ENCODE results near the gene OR5C1.
"Not testable (repeated sequence)": the region's sequence is repeated elsewhere in the genome, so short reads cannot be mapped to it uniquely, and the experiment has no call there.

The OR5C1 gene
- total RNA-seq = 0 reads per million in 3 experiments

DNA sequence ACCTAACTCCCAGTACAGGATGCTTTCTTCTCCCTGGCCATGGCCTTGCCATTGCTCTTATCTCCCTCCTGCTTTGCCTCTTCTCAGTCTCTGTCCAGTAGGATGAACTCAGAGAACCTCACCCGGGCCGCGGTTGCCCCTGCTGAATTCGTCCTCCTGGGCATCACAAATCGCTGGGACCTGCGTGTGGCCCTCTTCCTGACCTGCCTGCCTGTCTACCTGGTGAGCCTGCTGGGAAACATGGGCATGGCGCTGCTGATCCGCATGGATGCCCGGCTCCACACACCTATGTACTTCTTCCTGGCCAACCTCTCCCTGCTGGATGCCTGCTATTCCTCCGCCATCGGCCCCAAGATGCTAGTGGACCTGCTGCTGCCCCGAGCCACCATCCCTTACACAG, at the start of gene OR5C1:
OR5C1 (plus strand) TSS at position 103 of the 400 bp plus-strand sequence; CDS start at position 103, 0 bp downstream.
- no peak for DNase-seq

DNA sequence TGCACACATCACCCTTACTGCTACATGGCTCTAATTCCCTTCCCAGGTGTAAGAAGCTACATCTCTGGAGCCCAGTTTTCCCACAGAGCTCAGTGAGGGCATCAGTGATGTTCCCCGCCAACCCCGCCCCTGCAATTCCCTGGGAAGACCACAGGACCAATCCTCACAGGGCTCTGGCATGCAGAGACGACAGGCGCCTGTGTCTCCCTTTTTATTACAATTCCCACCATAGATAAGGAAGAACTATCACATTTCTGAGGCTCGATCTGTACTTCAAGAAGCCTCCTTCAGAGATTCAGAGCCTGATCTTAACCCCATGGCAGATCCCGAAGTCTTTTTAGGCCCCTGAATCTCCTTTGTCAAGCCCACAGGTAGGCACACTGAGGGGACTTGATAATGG, 46.7 kb upstream of the OR5C1 start, which contains the start of gene OR1L6:
OR1L6 (plus strand) TSS at position 301 of the 400 bp plus-strand sequence. CDS start 7,545 bp downstream, outside the sequence.
- DNase-seq = no peak

DNA sequence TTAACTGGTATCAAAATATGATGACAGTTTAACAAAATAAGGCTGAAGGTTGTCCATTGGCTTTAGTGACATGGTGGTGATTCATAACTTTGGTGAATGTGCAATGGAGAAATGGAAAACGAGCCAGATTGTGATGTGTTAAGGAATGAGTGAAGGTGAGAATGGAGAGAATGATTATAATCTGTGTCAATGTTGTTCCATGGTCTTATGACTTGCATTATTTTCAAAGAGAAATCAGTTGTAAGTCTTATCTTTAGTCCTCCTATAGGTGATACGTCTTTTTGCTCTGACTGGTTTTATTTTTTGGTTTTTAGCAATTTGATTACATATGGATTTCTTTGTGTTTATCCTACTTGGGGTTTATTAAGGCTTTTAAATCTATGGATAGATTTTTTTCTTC, 33.9 kb upstream of the OR5C1 start:
- no peak for DNase-seq

DNA sequence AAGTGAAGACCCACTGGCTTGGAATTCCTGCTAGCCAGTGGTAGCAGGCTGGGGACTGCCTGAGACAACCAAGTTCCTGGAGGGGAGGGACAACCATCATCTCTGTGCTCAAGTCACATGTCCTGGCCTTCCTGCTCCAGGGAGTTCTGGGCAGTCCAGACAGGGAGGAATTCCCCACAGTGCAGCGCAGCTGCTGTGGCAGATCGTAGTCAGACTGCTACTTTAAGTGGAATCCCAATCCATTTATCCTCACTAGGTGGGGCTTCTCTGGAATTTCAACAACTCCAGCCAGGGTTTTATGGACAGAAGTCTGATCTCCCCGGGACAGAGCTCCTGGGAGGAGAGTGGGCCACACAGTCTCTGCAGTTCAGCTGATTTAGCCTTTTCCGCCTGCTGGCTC, 20.9 kb upstream of the OR5C1 start:
- DNase-seq = no peak

DNA sequence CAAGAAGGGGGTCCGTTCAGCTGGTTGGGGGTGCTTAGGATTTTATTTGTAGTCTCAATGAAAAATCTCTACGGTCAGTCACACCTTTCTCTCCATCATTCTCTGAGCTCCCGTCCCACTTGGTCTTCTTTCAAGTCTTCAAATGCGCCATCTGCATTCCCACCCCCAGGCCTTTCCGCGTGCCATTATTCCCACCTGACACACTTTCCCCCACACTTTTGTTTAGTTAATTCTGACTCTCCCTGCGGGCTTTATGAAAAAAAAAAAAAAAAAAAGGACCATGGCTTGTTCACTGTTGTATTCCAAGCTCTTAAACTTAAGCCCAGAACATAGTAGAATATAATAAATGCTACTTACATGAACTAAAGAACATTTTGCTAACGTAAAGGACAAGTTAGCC, 11.7 kb upstream of the OR5C1 start:
- DNase-seq = no peak

DNA sequence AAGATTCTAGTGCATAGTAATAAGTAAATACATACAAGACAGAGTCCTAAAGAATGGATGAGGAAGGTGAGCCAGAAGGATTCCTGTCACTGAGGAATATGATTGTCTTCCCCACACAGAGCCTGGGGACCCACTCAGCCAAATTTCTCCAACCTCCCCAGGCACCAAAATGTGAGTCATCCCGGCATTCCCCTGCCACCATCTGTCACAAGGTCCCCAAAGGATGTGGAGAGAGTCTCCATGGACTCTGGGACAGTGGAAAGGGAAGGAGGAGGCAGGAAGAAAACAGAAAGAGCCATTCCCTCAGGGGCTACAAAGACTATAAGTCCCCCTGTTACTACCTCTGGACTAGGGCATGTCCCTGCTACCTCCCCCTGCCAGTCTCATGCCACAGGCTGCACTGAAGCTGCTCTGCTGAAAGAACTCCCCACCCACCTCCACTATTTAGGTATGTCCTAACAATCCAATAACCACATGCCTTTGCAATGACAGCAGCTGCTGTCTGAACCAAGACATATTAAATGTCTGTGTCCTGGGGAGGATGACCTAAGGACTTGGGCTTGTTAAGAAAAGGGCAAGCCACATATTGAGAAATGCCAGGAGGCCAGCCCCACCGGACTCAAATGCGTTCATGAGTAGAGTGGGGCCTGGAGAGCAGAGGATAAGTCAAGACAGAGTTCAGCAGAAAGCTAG, 10.7 kb upstream of the OR5C1 start:
- no peak for DNase-seq

DNA sequence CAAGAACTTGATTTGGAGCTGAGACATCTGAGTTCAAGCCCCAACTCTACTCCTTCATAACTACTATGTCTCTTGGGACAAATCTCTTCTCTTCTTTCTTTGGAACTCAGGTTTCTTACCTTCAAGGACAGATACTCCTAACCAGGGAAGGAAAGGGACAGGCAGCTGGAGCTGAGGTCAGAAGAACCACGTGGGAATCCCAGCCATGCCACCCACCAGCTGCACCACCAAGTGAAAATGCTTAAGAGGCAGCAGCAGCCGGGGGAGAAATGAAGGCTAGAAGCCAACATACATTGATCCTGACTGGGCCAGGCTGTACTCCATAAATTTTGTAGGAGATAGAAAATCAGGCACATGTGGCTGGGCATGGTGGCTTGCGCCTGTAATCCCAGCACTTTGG, 9.6 kb upstream of the OR5C1 start:
- no peak for DNase-seq

DNA sequence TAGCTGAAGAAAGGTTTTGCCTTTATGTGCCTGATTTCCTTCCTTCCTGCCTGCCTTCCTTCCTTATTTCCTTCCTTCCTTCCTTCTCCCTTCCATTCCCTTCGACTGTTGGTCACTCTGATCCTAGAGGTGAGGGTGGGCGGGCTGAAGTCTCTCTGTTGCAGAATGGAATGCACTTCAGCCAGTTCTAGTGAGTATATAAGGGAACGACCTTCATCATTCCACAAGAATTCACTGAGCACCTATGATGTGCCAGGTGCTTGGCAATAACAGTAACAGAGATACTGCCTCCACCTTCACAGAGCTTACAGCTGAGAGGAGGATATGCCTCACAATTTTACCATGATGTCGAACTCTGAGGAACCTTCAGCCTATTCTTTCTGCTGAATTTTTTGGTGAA, 8.7 kb upstream of the OR5C1 start:
- no peak for DNase-seq

DNA sequence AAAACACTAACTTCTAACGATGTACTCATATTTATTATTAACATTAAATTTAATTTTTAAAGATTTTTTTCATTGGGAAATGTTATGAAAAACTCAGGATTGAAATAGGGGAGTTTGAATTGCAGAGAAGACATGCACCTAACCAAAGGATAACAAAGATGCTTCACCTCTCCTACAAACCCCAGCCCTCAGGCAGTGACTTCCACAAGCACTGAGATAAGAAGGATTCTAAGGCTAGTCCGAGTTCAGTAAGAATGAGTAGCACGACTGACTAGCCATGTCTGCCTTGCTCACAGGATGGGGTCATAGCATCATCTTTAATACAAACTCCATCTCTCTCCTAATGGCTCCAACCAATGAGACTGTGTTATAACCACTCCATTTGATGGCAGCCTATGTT, 7.1 kb upstream of the OR5C1 start:
- no peak for DNase-seq

DNA sequence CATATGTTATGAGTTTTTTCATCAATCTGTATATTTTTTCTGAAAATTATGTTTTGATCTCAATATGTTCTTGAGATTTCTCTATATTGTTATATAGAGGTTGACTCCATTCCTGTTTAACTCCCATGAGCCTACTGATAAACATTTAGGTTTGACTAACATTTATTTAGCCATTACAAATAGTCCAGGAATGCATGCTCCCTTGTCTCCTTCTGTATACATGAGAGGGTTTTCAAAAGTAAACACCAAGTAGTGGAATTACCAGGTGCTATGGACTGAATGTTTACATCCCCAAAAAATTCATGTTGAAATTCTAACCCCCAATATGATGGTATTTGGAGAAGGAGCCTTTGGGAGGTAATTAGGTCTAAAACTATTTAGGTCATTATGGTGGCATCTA, 3.5 kb upstream of the OR5C1 start:
- no peak for DNase-seq

DNA sequence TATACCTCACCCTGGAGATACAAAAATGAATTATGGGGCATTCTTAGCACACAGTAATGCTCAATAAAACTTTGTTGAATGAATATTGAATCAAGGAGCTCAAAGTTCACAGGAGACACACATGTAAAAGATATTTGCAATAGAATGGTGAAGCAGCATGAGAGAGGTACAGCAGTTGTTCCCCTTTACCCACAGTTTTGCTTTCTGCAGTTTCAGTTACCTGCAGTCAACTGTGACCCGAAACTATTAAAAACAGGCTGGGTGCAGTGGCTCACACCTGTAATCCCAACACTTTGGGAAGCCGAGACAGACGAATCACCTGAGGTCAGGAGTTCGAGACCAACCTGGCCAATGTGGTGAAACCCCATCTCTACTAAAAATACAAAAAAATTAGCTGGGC, 2.4 kb upstream of the OR5C1 start:
- no peak for DNase-seq

DNA sequence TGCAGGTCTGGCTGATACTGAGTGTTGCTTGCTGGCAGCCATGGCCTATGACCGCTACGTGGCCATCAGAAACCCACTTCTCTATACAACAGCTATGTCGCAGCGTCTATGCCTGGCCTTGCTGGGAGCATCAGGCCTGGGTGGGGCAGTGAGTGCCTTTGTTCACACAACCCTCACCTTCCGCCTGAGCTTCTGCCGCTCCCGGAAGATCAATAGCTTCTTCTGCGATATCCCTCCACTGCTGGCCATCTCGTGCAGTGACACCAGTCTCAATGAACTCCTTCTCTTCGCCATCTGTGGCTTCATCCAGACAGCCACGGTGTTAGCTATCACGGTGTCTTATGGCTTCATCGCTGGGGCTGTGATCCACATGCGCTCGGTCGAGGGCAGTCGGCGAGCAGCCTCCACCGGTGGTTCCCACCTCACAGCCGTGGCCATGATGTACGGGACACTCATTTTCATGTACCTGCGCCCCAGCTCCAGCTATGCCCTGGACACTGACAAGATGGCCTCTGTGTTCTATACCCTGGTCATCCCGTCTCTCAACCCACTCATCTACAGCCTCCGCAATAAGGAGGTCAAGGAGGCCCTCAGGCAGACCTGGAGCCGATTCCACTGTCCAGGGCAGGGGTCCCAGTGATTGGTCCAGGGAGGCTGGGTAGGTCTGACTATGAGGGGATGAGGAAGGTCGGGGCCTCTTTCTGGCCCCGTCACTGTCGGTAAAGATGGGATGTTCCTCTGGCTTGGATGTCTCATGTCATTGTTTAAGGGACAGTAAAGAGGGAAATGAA, 718 bp downstream of the OR5C1 start:
- DNase-seq = no peak

DNA sequence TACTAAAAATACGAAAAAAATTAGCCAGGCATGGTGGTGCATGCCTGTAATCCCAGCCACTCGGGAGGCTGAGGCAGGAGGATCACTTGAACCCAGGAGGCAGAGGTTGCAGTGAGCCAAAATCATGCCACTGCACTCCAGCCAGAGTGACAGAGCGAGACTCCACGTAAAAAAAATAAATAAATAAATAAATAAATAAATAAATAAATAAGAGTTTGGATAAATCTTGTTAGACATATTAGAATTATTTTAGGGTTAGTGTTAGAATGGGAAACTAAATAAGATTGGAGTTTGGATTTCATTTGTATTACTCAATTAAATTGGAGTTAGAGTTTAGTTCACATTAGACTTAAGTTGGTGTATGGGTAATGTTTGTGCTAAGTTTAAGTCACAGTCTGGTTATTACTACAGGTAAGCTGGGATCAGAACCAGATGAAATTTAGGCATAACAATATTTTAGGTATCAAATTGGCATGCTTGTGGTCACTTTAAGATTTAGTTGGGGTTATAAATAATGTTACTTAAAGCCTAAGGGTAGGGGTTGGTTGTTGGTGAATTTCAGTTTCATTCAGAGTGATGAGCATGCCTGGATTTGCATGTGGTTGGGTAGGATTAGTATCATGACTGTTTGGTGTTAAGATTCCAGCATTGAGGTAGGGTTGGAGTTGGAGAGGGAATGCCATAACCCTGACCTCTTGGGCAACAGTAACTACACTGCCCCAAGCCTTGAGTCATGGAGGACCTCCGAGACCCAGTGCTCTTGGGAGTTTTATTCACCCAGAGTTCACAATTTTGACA, 3.3 kb downstream of the OR5C1 start:
- no peak for DNase-seq

DNA sequence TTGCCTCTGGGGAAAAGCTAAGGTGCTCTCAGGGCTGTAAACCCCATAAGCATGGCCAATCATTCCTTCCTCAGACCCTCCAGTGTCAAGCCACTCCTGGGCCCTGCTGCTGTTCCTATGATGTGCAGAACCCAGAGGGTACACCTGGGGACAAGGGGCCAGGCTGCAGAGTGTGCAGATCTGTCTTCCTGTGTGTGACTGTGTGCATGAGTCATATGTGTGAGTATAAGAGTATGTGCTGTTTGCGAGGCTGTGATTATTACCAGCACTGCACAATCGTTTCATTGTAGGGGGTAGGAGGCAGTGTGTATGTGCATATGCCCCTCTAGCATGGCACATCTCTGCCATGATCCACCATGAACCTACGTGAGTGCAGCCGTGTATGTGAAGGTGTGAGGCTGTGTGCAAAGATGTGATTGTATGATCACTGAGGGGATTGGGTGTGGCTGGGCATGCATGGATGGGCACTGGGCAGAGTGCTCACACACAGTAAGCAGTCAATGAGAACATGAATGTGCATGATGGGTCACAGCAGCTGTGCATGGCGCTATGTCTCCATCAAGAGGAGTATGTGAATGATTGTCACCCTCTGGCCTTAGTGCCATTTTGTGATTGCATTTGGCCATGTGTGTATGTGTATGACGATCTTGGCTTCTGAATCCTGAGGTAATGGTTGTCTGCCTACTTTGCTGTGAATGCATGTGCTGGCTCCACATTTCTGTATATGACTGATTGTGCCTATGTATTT, 8.8 kb downstream of the OR5C1 start:
- DNase-seq = no peak

DNA sequence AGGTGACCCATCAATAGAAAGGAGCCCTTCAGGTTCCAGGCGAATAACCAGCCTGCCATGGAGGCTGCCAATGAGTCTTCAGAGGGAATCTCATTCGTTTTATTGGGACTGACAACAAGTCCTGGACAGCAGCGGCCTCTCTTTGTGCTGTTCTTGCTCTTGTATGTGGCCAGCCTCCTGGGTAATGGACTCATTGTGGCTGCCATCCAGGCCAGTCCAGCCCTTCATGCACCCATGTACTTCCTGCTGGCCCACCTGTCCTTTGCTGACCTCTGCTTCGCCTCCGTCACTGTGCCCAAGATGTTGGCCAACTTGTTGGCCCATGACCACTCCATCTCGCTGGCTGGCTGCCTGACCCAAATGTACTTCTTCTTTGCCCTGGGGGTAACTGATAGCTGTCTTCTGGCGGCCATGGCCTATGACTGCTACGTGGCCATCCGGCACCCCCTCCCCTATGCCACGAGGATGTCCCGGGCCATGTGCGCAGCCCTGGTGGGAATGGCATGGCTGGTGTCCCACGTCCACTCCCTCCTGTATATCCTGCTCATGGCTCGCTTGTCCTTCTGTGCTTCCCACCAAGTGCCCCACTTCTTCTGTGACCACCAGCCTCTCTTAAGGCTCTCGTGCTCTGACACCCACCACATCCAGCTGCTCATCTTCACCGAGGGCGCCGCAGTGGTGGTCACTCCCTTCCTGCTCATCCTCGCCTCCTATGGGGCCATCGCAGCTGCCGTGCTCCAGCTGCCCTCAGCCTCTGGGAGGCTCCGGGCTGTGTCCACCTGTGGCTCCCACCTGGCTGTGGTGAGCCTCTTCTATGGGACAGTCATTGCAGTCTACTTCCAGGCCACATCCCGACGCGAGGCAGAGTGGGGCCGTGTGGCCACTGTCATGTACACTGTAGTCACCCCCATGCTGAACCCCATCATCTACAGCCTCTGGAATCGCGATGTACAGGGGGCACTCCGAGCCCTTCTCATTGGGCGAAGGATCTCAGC, 11.6 kb downstream of the OR5C1 start, which contains the start of gene OR1K1:
OR1K1 (plus strand) TSS at position 58 of the 995 bp plus-strand sequence; CDS start at position 58, 0 bp downstream.
- no peak for DNase-seq

DNA sequence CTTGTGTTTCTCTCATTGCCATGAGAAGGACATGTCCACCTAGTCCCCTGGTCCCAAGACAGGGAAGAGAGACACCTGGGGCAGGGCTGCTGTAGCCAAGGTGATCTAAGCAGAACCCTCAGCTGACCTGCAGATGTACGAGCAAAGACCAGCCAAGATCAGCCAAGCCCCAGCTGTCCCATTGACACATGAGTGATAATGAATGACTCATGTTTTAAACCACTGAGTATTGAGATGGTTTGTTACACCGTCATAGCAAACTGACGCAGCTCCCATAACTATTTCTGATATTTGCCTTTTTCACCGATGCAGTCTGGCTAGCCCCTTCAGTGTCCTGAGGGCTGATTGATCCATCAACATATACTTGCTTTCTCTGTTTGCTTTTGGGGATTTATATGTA, 17.9 kb downstream of the OR5C1 start:
- no peak for DNase-seq

DNA sequence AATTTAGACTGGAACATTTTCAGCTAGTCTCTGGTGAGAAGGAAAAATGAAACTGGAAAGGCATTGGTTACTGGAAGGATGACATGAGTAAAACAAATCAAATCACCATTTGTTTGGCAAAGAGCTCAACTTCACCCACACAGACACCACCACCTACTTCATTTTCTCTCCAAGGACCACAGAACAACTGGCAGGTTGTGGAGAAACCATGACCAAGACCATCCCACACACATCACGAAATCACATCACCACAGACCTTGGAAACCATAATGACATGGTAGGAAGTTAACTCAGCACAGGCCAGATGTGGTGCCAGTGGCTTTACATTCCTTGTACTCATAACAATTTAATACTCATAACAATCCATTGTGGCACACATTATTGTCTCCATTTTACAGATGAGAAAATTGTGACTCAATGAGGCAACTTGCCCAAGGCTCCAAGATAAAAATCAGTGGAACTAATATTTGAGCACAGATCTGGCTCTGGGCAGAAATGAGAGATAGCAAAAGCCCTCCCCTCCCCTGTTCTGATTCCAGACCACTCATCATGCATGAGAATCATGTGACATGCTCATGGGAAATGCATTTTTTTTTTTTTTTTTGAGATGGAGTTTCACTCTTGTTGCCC, 18.7 kb downstream of the OR5C1 start:
- no peak for DNase-seq

DNA sequence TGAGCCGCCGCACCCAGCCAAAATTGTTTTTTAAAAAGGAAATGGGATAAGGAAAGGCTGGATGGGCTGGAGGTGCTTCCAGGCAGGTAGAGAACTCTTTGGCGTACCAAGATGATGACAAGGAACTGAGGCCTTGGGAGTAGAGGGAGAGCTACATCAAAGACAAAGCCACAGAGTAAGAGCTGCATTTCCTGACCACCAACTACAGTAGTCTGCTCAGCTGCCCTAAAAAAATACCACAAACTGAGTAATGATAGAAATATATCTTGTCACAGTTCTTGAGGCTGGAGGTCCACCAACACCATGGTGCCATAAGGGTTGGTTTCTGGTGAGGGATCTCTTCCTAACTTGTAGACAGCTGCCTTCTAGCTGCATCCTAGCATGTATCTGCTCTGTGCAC, 19.4 kb downstream of the OR5C1 start:
- no peak for DNase-seq

DNA sequence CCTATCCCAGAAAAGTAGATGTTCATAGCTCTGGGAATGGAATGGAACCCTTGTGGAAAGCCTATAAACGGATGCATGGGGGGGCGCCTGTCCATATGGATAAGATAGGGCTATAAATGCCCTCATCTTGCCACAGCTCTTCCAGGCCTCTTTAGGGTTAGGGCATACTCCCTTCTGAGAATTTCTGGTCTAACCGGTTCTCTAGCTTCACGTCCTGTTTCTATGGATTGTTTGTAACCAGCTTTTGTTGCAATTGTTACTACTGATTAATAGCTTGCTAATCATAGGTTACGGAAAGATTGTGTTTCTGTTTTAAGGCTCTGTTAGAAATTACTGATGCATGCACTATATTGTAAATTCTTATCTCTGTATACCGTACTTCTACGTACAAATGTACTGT, 20.5 kb downstream of the OR5C1 start:
- DNase-seq = not testable (repeated sequence)

DNA sequence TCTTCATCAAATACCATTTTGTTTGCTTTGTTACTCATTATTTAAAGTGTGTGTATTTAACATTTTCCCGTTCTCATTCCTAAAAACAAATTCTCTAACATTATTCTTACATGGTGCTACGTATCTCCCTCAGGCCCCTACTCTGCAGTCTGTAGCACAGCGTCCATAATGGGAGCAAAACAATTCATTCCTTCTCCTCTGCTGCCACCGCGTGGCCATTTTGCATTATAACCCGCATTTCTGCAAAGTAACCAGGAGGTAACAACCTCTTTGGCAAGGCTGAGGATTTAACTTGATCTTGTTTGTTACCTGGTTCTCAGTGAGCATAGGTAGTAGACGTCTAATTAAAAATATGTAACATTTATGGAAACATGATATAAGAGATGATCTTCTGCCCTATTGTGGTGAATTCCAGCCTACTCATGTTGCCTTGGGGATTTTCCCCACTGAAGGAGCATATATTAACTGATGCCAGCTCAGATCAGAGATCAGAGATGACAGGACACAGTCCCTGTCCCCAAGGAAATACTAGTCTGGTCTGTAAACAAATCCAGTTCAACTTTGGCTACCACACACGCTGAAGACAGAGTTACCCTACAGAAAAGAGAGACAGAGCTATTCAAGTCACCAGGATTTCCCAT, 21.7 kb downstream of the OR5C1 start:
- DNase-seq = peak; percentile 64
